ENCODE data around the gene MTA3.

The MTA3 gene

GRCh38 chr2:42784204-42784880, 215.9 kb downstream of the MTA3 start:
- no peak overlapping the region for H3K27ac Mint-ChIP-seq
- H3K4me3 Mint-ChIP-seq = no peak overlapping the region
- no peaks in the 10 kb centered on the region for H3K9me3 Mint-ChIP-seq
- DNase-seq (ENCODE audit: low spot score in 2 of 2) = no peak
- no peaks in the 10 kb centered on the region for H3K27me3 Mint-ChIP-seq
- no peak for ATAC-seq (ENCODE audit: low read depth)
- H3K4me1 Mint-ChIP-seq = peaks cover 2% of the 10 kb centered on the region
- peaks cover 5% of the 10 kb centered on the region for H3K36me3 Mint-ChIP-seq

DNA sequence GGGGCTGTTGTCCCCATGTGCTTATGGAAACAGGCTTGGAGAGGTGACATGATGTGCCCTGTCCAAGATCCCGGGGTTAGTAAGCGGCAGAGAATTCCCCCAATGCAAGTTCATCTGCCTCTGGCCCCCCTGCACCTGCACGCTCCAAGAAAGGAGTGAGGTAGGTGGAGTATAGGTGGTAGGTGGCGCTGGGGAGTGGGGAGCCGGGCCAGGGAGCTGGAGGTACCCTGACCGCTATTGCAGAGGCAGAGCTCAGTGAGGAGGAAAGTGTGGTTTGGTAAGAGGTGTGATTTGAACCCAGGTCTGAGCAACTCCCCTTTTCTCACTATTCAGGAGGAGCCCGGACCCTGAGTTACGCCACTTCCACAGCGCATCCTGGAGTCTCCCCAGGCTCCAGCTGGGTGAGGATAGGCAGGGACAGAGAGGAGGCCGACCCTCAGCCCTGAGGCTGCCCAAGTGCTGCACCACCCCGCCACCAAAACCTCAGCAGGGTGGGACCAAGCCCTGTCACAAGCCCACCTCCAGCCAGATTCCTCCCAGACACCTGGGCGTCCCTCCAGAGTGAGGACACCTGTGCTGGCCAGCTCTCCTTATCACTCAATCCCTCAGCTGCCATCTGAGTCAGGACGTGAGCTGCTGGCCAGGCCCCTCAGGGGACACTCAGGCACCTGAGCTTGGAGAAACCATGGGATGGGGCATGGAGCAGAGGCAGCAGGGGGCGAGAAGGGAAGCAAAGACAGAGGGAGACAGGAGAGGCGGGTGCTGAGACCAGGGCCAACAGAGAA, 218.3 kb downstream of the MTA3 start:
- Mint-ChIP-seq H3K27me3 (no peaks in the 10 kb centered on the region), H3K27ac (no peak overlapping the region), H3K4me1 (peaks cover 10% of the 10 kb centered on the region), H3K36me3 (peaks cover 5% of the 10 kb centered on the region), H3K9me3 (no peaks in the 10 kb centered on the region), H3K4me3 (no peak overlapping the region)
- ATAC-seq (ENCODE audit: low read depth) (no peak), DNase-seq (ENCODE audit: low spot score in 2 of 2) (no peak)

DNA sequence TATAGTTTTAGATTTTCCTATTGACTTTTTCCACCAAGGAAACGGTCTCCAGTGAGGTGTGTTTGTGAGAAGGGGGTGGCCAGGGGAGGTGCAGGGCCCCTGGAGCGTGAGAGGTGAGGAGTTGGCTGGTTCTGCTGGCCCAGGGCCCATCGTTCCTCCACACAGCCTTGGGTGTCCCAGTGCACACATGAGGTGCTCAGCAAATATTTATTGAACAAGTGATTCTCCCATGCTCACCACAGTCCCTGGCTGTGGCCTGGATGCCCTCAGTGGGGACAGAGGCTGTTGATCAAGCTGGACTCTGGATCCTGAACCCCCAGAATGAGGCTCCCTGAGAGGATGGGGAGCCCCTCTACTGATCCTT, 219.0 kb downstream of the MTA3 start:
- ATAC-seq (ENCODE audit: low read depth) = no peak
- Mint-ChIP-seq H3K36me3 (peaks cover 3% of the 10 kb centered on the region), H3K27me3 (no peaks in the 10 kb centered on the region), H3K4me1 (peaks cover 12% of the 10 kb centered on the region), H3K9me3 (no peaks in the 10 kb centered on the region), H3K27ac (no peak overlapping the region), H3K4me3 (no peak overlapping the region)
- no peak for DNase-seq (ENCODE audit: low spot score in 2 of 2)

DNA sequence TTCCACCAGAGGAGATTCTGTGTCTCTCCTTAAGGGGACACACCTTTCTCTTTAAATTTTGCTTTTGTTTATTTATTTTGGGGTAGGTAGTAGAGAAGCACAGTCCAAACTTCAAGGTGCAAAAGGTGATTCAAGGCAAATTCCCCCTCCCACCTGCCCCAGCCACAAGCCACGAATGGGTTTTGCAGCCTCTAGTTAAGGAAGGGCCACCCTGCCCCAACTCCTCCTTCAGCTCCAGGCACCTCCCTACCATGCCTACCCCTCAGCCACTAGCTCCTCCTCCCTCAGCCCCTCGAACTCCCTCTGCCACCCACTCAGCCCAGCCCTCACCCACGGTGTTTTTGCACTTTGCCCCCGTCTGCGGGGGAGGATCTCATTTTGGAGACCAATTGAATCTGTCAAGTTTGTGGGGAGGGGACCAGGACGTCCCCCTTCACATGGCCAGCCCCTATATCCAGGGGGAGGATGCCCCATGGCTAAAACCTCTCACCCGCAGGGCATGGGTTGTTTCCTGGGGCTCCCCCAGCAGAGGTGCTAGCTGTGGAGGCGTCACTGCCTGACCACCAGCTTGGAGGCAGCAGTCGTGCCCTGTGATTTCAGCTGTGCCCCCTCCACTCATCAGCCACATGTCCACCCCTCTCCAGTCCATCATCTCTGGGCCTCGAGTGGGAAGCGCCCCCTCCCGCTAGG, 219.5 kb downstream of the MTA3 start:
- H3K4me1 Mint-ChIP-seq = peaks cover 12% of the 10 kb centered on the region
- no peak overlapping the region for H3K27ac Mint-ChIP-seq
- H3K4me3 Mint-ChIP-seq = no peak overlapping the region
- H3K36me3 Mint-ChIP-seq = peaks cover 3% of the 10 kb centered on the region
- ATAC-seq (ENCODE audit: low read depth) (no peak), DNase-seq (ENCODE audit: low spot score in 2 of 2) (no peak)
- no peaks in the 10 kb centered on the region for H3K9me3 Mint-ChIP-seq
- H3K27me3 Mint-ChIP-seq = no peaks in the 10 kb centered on the region

DNA sequence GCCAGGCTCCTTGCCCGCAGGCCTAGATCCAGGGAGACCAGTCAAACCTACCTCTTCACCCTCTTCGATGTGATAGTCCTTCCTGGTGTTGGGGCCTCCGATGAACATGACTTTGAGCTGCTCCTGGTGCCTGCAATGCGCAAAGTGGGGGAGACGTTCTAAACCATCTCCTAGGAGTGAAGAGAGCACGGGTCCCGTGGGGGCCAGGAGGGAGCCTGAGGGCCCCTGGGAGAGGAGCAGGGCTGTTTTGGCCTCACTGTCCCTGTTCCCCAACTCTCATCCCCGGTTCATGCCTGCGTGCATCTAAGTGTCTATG, 220.0 kb downstream of the MTA3 start:
- H3K4me1 Mint-ChIP-seq = peaks cover 15% of the 10 kb centered on the region
- no peaks in the 10 kb centered on the region for H3K36me3 Mint-ChIP-seq
- no peaks in the 10 kb centered on the region for H3K9me3 Mint-ChIP-seq
- H3K27me3 Mint-ChIP-seq = no peaks in the 10 kb centered on the region
- ATAC-seq (ENCODE audit: low read depth) = no peak
- no peak overlapping the region for H3K4me3 Mint-ChIP-seq
- no peak for DNase-seq (ENCODE audit: low spot score in 2 of 2)
- no peak overlapping the region for H3K27ac Mint-ChIP-seq

- H3K27ac Mint-ChIP-seq = no peak overlapping the region
- H3K4me1 Mint-ChIP-seq = peaks cover 20% of the 10 kb centered on the region
- H3K27me3 Mint-ChIP-seq = no peaks in the 10 kb centered on the region
- no peaks in the 10 kb centered on the region for H3K36me3 Mint-ChIP-seq
- H3K4me3 Mint-ChIP-seq = no peak overlapping the region
- no peaks in the 10 kb centered on the region for H3K9me3 Mint-ChIP-seq
- no peak for DNase-seq (ENCODE audit: low spot score in 2 of 2)
- ATAC-seq (ENCODE audit: low read depth) = no peak
Observed at GRCh38 chr2:42788882-42789281, 220.4 kb downstream of the MTA3 start.

DNA sequence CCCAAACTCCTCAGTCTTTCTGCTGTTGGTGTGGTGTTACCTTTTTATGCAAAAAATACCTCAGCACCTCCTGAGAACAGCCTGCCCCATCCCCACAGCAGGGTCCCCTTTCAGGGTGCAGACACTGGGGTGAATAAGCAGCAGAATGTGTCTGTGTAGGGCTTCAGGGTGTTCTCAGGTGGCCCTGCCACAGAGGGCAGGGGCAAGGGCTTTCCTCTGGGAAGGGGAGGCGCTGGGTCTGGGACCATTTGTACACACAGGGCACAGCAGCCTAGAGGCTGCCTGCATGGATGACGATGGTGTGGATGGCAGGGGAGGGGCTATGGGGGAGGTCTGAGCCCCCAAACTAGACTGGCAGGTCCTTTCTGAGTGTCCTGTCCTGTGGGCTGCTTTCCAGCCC, 221.3 kb downstream of the MTA3 start:
- Mint-ChIP-seq H3K27me3 (no peaks in the 10 kb centered on the region), H3K4me1 (peaks cover 27% of the 10 kb centered on the region), H3K36me3 (no peaks in the 10 kb centered on the region), H3K9me3 (no peaks in the 10 kb centered on the region), H3K4me3 (no peak overlapping the region), H3K27ac (no peak overlapping the region)
- DNase-seq (ENCODE audit: low spot score in 2 of 2) (no peak), ATAC-seq (ENCODE audit: low read depth) (no peak)

DNA sequence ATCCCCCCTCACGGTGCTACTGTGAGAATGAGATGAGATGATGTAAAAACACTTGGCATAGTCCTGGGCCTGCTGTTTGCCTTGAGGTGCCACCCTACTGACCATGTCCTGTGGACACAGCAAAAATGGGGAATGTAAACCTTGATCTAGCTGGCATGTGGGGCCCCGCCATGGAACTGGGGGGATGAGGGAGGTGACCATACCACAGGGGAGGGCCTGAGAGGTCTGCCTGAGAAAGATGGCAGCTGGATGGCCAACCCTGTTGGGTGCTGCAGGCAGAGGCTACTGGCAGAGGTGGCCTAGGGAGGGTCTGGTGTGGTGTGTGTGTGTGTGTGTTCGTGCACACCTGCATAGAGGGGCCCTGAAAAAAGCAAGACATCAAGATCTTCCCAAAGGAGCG, 223.2 kb downstream of the MTA3 start:
- ATAC-seq (ENCODE audit: low read depth) = no peak
- H3K36me3 Mint-ChIP-seq = no peaks in the 10 kb centered on the region
- H3K27ac Mint-ChIP-seq = peak overlapping the region; percentile 87
- H3K4me1 Mint-ChIP-seq = peaks cover 41% of the 10 kb centered on the region
- no peak for DNase-seq (ENCODE audit: low spot score in 2 of 2)
- H3K4me3 Mint-ChIP-seq = peak overlapping the region; percentile 85
- no peaks in the 10 kb centered on the region for H3K27me3 Mint-ChIP-seq
- H3K9me3 Mint-ChIP-seq = no peaks in the 10 kb centered on the region

DNA sequence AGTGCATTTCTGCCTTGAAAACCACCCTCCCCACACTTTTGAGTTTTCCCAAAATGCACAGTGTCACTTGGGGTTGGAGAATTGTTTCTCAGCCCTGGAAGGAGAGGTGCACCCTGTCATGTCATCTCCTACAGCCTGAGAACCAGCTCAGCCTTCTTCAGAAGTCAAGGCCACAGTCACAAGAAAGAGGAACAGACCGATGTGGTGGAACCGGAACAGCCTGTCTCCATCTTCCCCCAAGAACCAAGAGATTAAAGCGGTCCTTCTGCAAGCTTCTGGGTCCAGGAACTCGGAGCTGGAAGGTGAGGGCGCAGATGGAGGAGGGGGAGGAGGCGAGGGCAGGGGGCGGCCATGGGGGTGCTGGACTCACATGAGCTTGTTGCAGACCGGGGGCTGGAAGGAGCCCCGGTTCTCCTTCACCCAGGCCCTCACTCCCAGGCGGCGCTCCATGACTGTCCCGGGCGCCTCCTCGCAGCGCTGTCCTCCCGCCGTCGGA, 223.7 kb downstream of the MTA3 start:
- peak; percentile 68 for ATAC-seq (ENCODE audit: low read depth)
- H3K27me3 Mint-ChIP-seq = no peaks in the 10 kb centered on the region
- H3K27ac Mint-ChIP-seq = peak overlapping the region; percentile 87
- no peaks in the 10 kb centered on the region for H3K9me3 Mint-ChIP-seq
- H3K36me3 Mint-ChIP-seq = no peaks in the 10 kb centered on the region
- H3K4me3 Mint-ChIP-seq = peak overlapping the region; percentile 85
- peaks cover 41% of the 10 kb centered on the region for H3K4me1 Mint-ChIP-seq
- peak in 1 of 2 donors; percentile 46 for DNase-seq (ENCODE audit: low spot score in 2 of 2)

GRCh38 chr2:42792583-42793333, 224.3 kb downstream of the MTA3 start, which contains the start of gene HAAO:
HAAO (minus strand) TSS chr2:42792583; CDS start chr2:42792536, 47 bp downstream.
- Mint-ChIP-seq H3K27me3 (no peaks in the 10 kb centered on the region), H3K9me3 (no peaks in the 10 kb centered on the region), H3K4me3 (peak within 1 kb of the TSS; percentile 85), H3K4me1 (peaks cover 41% of the 10 kb centered on the region), H3K27ac (peak within 1 kb of the TSS; percentile 87), H3K36me3 (no peaks in the 10 kb centered on the region)
- ATAC-seq (ENCODE audit: low read depth) (peak; percentile 55), DNase-seq (ENCODE audit: low spot score in 2 of 2) (peak in 1 of 2 donors; percentile 48)

GRCh38 chr2:42793334-42794270, 225.2 kb downstream of the MTA3 start:
- DNase-seq (ENCODE audit: low spot score in 2 of 2) (no peak), ATAC-seq (ENCODE audit: low read depth) (peak; percentile 3)
- H3K9me3 Mint-ChIP-seq = no peaks in the 10 kb centered on the region
- H3K27ac Mint-ChIP-seq = peak overlapping the region; percentile 87
- H3K36me3 Mint-ChIP-seq = no peaks in the 10 kb centered on the region
- H3K4me3 Mint-ChIP-seq = peak overlapping the region; percentile 85
- peaks cover 41% of the 10 kb centered on the region for H3K4me1 Mint-ChIP-seq
- H3K27me3 Mint-ChIP-seq = no peaks in the 10 kb centered on the region

GRCh38 chr2:42794271-42795046, 226.0 kb downstream of the MTA3 start:
- peak overlapping the region; percentile 85 for H3K4me3 Mint-ChIP-seq
- DNase-seq (ENCODE audit: low spot score in 2 of 2) = no peak
- H3K36me3 Mint-ChIP-seq = no peaks in the 10 kb centered on the region
- peak overlapping the region; percentile 87 for H3K27ac Mint-ChIP-seq
- ATAC-seq (ENCODE audit: low read depth) = peak; percentile 17
- peaks cover 41% of the 10 kb centered on the region for H3K4me1 Mint-ChIP-seq
- H3K27me3 Mint-ChIP-seq = no peaks in the 10 kb centered on the region
- no peaks in the 10 kb centered on the region for H3K9me3 Mint-ChIP-seq

Measured in memory B cell (primary cell).